Activated naive CD8-positive, alpha-beta T cell (primary cell): ENCODE results near the gene PISD.
"Not testable (repeated sequence)": the region's sequence is repeated elsewhere in the genome, so short reads cannot be mapped to it uniquely, and the experiment has no call there.

Source experiments
- H3K27ac Mint-ChIP-seq: one replicate; pipeline ENCODE4 v1.8.0; 2021; ENCODE audit warnings: mixed read lengths
- H3K27me3 Mint-ChIP-seq: one replicate; pipeline ENCODE4 v1.8.0; 2021; ENCODE audit warnings: mixed read lengths
- H3K36me3 Mint-ChIP-seq: one replicate; pipeline ENCODE4 v1.8.0; 2021; ENCODE audit warnings: mixed read lengths
- H3K4me1 Mint-ChIP-seq: one replicate; pipeline ENCODE4 v1.8.0; 2021; ENCODE audit warnings: low read depth, mixed read lengths
- H3K4me3 Mint-ChIP-seq: one replicate; pipeline ENCODE4 v1.8.0; 2021; ENCODE audit warnings: mild to moderate bottlenecking, mixed read lengths
- H3K9me3 Mint-ChIP-seq: one replicate; pipeline ENCODE4 v1.8.0; 2021; ENCODE audit warnings: low read depth, mixed read lengths

Gene PISD

DNA sequence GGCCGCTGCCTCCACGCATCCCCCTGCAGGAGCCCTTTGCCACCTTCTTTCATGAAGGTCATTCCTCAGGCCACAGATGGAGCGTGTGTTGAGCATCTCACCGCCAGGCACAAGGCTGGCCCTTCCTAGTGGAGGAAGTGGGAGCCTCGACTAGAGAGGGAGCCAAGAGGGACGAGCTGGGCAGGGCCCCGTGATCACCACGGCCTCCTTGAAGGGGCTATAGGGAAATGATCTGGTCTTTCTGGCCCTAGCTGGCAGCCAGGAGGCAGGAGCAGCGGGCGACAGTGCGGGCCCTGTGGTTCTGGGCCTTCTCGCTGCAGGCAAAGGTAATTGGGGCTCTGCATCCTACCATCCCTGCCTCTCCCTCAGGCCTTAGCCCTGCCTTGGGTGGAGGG is 49.1 kb downstream of the PISD start:
- H3K9me3 Mint-ChIP-seq: no peaks in the 10 kb centered on the region

DNA sequence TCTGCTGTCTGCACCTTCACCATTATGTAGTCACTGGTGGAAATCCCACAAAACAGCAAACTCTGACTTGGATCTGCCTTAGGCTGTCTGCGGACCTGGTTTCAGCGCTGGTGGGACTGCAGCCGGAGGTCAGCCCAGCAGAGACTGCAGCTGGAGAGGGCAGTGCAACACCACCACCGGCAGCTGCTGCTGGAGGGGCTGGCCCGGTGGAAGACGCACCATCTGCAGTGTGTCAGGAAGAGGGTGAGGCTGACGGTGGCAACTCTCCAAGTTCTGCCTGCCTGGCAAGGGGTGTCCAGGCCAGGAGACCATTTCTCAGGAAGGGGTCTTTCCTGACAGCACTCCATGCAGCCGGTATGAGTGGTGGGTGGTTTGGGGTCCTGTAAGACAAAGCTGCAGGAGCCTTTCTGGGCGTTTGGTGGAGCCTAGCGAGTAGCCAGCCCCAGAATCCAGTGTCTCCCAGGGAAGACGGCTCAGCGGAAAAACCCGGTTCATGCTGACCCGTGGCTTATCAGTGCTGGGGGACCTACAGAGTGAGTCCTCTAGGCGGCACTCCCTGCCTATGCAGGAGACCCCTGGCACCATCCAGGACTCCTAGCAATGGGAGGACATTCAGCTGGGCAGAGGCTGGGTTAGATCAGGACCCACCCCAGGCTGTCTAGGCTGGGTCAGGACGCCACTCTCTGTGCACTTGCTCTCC is 50.8 kb downstream of the PISD start:
- Mint-ChIP-seq H3K9me3 (no peaks in the 10 kb centered on the region), H3K4me1 (peaks cover 13% of the 10 kb centered on the region), H3K36me3 (no peaks in the 10 kb centered on the region), H3K27me3 (no peaks in the 10 kb centered on the region), H3K4me3 (no peak overlapping the region), H3K27ac (no peak overlapping the region)

More for the DNA sequence above, 49.1 kb downstream of the PISD start:
- H3K27me3 Mint-ChIP-seq: no peaks in the 10 kb centered on the region
- no peaks in the 10 kb centered on the region for H3K36me3 Mint-ChIP-seq
- no peak overlapping the region for H3K4me3 Mint-ChIP-seq
- no peak overlapping the region for H3K27ac Mint-ChIP-seq
- peaks cover 17% of the 10 kb centered on the region for H3K4me1 Mint-ChIP-seq

DNA sequence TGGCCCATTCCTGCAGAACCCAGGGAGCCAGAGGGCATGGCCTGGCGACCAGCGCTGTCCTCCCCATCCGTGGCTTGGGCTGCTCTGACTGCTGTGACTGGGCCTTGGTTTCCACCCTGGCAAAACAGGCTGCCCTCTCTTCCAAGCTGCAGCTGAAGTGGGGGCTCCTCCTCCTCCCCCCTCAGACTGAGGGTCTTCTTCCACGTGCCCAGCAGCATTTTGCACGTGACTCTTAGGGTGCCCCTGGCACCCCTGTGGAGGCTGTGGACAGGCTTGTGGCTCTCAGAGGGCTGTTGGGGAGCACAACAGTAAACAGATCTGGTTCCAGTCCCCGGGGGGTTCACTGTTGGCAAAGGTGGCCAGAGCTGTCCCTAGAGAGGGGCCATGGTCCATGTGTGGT is 51.4 kb downstream of the PISD start:
- H3K4me1 Mint-ChIP-seq: peaks cover 7% of the 10 kb centered on the region
- H3K27ac Mint-ChIP-seq: no peak overlapping the region
- no peaks in the 10 kb centered on the region for H3K9me3 Mint-ChIP-seq
- no peaks in the 10 kb centered on the region for H3K27me3 Mint-ChIP-seq
- no peak overlapping the region for H3K4me3 Mint-ChIP-seq
- no peaks in the 10 kb centered on the region for H3K36me3 Mint-ChIP-seq

DNA sequence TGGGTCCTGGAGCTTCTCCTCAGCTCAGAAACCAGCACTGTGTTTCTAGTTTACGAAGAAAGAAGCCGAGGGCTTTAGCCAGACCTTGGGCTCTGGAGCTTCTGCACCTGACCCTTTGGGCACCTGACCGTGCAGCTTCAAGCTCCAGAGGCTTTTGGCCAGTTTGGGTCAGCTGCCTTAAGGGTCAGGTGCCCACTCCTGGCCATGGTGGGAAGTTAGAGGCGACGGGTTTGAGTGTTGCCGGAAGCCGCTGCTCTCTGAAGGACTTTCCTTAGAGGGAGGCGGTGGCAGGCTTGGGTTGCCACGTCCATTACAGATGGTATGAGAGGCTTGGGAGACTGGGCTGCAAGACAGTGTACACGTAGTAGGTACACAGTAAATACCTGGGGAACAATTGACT is 52.3 kb downstream of the PISD start:
- Mint-ChIP-seq H3K36me3 (no peaks in the 10 kb centered on the region), H3K27ac (peak overlapping the region; percentile 46), H3K4me3 (no peak overlapping the region), H3K27me3 (no peaks in the 10 kb centered on the region), H3K4me1 (peaks cover 2% of the 10 kb centered on the region), H3K9me3 (no peaks in the 10 kb centered on the region)

DNA sequence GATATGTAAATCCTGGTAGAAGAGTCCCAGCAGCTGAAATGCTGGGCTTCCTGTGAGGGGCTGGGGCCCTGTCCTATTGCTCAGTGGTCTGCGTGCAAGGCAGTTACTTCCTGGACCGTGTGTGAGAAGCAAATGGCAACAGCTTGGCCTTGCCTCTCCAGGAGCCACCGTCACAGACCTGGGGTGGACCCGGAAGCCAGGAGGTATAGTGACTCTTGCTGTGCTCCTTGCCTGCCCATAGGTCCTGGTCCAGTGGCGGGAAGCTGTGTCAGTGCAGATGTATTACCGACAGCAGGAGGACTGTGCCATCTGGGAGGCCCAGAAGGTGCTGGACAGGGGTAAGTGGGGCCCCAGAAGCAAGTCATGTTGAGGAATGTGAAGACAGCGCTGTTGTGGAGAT is 54.3 kb downstream of the PISD start:
- Mint-ChIP-seq H3K27ac (no peak overlapping the region), H3K4me1 (no peaks in the 10 kb centered on the region), H3K9me3 (no peaks in the 10 kb centered on the region), H3K36me3 (peaks cover 2% of the 10 kb centered on the region), H3K4me3 (no peak overlapping the region), H3K27me3 (no peaks in the 10 kb centered on the region)

DNA sequence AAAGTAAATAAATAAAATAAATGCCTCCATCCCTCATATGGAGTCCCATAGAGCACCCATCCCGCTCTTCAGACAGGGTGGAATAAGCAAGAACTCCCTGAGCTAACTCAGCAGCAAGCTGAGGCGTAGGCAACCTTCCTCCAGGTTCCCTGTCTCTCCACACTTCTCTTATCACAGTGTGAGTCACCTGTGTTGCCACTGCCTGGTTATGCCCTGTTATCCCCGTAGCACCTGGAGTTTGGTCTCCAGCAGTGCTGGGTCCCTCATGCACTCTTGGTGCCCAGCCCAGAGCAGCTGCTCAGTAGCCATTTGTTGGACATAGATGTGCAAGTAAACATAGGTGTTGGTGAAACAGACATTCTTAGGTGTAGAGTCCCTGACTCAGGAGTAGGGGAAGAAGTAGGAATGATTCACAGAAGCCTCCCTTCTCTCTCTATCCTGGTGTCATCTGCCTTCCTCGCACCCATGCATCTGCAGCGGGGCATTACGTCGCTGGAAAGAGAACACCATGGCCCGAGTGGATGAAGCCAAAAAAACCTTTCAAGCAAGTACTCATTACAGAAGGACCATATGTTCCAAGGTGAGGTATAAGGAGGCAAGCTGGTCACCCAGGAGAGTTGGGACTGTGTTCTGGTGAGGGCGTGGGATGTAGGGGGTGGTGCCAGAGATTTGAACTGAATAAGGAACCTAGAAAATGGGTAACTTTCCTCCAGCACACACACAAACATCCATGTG is 56.0 kb downstream of the PISD start:
- no peaks in the 10 kb centered on the region for H3K27me3 Mint-ChIP-seq
- H3K27ac Mint-ChIP-seq: peak overlapping the region; percentile 61
- H3K4me1 Mint-ChIP-seq: no peaks in the 10 kb centered on the region
- H3K36me3 Mint-ChIP-seq: peaks cover 2% of the 10 kb centered on the region
- H3K9me3 Mint-ChIP-seq: no peaks in the 10 kb centered on the region
- no peak overlapping the region for H3K4me3 Mint-ChIP-seq

DNA sequence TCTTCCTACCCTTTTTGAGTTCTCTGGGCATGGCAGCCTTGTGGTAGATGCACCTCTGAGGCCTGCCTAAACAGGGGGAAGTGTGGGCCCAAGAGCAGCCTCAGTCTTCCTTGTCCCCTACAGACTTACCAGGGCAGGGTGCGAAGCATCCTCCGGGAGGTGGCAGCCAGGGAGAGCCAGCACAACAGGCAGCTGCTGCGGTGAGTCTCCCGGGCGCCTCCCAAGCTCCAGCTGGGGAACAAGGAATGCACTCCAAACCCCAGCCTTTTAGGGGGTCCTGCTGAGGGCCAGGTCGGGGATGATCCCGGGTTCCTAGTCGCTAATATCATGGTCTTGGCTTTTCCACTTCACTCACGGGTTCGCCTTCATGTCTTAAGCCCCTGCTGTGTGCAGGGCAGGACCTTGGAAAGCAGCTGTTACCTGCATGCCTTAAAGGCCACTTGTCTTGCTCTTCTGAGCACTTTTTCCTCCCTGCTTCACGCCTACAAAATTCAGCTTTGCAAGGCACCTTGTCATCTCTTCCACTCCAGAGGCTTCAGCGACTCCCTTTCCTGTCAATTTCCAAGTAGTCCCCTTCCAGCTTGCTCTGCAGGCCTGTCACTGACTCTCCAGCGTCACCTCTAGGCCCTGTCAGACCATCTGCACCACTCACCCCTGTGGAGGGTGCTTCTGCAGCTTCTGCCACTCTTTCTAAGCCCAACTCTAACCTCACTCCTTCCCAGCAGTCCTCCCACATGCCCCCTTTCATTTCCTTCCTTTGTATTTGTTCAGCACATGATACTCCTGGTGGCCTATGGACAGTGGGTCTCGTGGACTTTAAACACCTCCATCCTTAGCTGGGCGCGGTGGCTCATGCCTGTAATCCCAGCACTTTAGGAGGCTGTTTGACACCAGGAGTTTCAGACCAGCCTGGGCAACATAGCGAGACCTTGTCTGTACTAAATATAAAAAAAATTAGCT is 57.0 kb downstream of the PISD start:
- no peak overlapping the region for H3K4me3 Mint-ChIP-seq
- H3K27ac Mint-ChIP-seq: peak overlapping the region; percentile 75
- peaks cover 2% of the 10 kb centered on the region for H3K36me3 Mint-ChIP-seq
- no peaks in the 10 kb centered on the region for H3K9me3 Mint-ChIP-seq
- H3K4me1 Mint-ChIP-seq: no peaks in the 10 kb centered on the region
- no peaks in the 10 kb centered on the region for H3K27me3 Mint-ChIP-seq

DNA sequence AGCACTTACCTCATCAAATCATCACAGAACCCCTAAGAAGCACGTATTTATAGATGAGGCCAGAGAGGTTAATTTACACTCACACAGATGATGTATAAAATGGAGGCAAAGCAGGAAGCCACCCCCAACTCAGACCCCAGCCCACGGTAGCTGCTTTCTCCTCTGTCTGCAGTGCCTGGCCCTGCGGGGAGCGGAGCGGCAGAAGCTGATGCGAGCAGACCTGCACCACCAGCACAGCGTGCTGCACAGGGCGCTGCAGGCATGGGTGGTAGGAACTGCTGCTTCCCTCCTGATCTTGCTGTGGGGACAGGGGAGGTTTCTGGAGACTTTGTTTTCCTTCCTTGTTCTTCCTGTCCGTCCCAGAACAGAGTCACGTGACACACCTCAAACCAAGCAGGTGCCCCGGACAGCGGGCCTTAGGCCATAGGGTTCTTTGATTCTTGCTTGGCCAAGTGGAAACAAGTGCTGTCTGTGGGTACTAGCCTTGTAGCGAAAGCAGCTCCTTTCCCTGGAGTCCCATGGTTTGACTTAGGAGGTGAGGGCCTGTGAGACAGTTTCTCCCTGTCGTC is 57.8 kb downstream of the PISD start:
- Mint-ChIP-seq H3K4me3 (no peak overlapping the region), H3K4me1 (no peaks in the 10 kb centered on the region), H3K9me3 (no peaks in the 10 kb centered on the region), H3K27ac (no peak overlapping the region), H3K27me3 (no peaks in the 10 kb centered on the region), H3K36me3 (peaks cover 2% of the 10 kb centered on the region)

DNA sequence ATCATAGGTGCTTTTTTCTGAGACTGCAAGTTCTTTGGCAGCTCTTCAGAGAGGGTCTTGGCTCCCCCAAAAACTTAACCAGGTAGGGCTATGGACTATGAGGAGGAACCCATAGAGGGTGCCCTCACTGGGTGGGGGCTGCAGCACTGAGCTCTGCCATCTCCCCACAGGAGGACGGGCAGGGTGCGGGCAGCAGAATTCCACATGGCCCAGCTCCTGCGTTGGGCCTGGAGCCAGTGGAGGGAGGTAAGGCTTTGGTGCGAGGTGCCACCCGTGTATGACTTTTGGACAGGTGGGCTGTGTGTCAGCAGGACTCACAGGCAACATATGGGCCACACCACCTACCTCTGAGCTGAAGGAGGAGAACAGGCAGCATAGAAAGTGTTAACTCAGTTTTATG is 58.4 kb downstream of the PISD start:
- H3K36me3 Mint-ChIP-seq: peaks cover 2% of the 10 kb centered on the region
- H3K27ac Mint-ChIP-seq: no peak overlapping the region
- H3K4me1 Mint-ChIP-seq: no peaks in the 10 kb centered on the region

DNA sequence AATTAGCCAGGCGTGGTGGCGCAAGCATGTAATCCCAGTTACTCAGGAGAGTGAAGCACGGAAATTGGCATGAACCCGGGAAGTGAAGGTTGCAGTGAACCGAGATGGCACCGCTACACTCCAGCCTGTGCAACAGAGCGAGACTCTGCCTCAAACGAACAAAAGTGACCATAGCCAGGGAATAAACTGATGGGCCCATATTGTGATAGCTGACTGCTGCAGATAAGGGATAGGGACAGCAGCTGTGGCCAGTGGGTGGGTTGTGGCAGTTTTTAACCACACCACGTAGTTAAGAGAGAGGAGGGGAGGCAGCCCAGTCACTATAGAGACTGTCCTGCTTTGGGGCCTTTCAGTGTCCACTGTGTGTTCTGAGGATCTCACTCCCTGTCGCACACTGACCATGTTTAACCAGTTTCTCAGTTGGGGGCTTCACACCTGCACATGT is 58.9 kb downstream of the PISD start:
- Mint-ChIP-seq H3K27ac (no peak overlapping the region), H3K4me1 (no peaks in the 10 kb centered on the region), H3K4me3 (no peak overlapping the region), H3K27me3 (no peaks in the 10 kb centered on the region), H3K9me3 (no peaks in the 10 kb centered on the region), H3K36me3 (peaks cover 2% of the 10 kb centered on the region)

More for the DNA sequence above, 58.4 kb downstream of the PISD start:
- Mint-ChIP-seq H3K27me3 (no peaks in the 10 kb centered on the region), H3K9me3 (no peaks in the 10 kb centered on the region), H3K4me3 (no peak overlapping the region)

DNA sequence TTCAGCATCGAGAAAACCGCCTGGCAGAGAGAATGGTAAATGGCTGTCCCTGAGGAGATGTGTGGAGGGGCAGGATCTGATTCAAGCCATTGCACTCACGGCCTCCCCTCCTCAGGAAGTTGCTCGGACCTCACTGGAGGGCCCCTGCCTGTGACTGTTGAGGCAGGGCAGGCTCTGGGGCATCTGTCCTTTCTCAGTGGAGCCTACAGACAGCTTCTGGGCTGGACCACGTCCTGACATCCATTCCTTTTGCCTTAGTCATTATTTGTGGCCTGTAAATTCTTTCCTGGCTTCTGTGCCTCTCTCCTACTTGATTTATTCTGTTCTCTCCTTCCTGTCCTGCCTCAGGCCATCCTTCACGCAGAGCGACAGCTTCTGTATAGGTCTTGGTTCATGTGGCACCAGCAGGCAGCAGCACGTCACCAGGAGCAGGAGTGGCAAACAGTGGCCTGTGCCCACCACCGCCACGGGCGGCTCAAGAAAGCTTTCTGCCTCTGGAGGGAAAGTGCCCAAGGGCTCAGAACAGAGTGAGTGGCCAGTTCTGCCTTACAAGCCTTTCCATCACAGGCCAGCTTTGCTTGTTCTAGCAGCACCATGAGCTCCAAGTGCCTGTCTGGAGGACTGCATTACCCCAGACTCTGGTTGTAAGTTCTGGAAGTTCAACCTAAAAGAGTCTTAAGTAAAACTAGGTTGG is 59.6 kb downstream of the PISD start:
- Mint-ChIP-seq H3K4me3 (no peak overlapping the region), H3K9me3 (no peaks in the 10 kb centered on the region), H3K27ac (no peak overlapping the region), H3K4me1 (no peaks in the 10 kb centered on the region), H3K27me3 (no peaks in the 10 kb centered on the region), H3K36me3 (peaks cover 2% of the 10 kb centered on the region)

DNA sequence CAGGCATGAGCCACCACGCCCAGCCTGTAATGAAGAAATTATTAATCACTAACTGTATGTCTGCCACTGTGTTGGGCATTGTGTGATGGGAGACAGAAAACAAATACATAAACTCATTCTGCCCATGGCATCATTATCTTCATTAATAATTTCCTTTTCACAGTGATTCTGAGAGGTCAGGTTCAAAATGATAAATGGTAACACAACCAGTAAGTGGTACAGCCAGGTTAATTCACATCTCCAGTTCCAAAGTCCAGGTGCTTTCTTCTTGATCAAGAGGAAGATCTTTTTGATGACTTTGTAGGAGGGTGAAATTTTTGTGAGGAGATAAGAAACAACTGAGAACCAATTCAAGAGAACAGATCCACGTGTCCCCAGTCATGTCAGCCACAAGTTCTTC is 66.7 kb downstream of the PISD start:
- Mint-ChIP-seq H3K4me3 (no peak overlapping the region), H3K4me1 (no peaks in the 10 kb centered on the region), H3K27ac (peak overlapping the region; percentile 3), H3K36me3 (no peaks in the 10 kb centered on the region), H3K9me3 (no peaks in the 10 kb centered on the region), H3K27me3 (no peaks in the 10 kb centered on the region)

DNA sequence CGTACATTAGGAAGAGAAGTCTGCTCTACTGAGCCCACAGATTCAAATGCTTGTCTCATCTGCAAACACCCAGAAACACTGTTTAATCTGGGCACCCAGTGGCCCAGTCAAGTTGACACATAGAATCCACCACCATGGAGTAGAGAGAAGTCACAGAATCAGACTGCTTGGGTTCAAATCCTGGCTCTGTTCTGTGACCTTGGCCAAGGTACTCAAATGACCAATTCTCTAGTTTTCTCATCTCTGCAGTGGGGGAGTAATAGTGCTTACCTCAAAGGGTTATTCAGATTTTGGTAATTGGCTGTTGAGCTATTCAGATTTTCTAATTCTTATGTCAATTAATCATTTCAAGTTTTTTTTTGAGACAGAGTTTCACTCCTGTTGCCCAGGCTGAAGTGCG is 71.9 kb downstream of the PISD start:
- Mint-ChIP-seq H3K36me3 (peaks cover 12% of the 10 kb centered on the region), H3K4me1 (peaks cover 13% of the 10 kb centered on the region)
- H3K4me3 Mint-ChIP-seq, H3K9me3 Mint-ChIP-seq, H3K27me3 Mint-ChIP-seq, H3K27ac Mint-ChIP-seq: not testable (repeated sequence)

DNA sequence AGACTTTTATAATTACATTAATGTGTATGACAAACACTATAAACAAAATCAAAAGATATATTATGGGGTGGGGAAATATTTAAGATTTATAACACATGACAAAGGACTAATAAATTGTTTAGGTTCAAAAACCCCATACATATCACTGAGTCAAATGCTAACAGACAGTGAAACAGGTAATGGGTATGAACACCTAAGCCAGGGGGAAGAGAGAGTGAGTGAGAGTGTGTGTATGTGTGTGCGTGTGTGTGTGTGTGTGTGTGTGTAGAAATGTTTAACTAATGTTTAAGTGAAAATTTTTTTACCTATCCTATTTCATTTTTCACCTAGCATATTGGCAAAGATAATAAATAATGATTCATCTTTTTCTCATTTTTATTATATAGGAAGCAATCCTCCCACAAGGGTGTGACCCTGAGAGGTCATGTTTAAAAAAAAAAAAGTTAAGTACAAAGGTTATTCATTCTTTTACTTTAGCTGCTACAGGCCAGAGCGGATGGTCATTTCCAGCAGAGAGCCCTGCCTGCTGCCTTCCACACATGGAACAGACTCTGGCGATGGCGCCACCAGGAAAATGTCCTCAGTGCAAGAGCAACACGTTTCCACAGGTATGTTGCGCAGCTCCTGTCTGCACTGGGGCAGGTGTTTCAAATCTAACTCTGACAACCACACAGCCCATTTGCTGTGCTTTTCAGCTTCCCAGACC is 72.9 kb downstream of the PISD start:
- H3K27me3 Mint-ChIP-seq: no peaks in the 10 kb centered on the region
- peaks cover 15% of the 10 kb centered on the region for H3K36me3 Mint-ChIP-seq
- H3K9me3 Mint-ChIP-seq: no peaks in the 10 kb centered on the region
- peaks cover 23% of the 10 kb centered on the region for H3K4me1 Mint-ChIP-seq
- H3K4me3 Mint-ChIP-seq: no peak overlapping the region
- H3K27ac Mint-ChIP-seq: peak overlapping the region; percentile 50
